ENCODE results near the gene STX16.

DNA sequence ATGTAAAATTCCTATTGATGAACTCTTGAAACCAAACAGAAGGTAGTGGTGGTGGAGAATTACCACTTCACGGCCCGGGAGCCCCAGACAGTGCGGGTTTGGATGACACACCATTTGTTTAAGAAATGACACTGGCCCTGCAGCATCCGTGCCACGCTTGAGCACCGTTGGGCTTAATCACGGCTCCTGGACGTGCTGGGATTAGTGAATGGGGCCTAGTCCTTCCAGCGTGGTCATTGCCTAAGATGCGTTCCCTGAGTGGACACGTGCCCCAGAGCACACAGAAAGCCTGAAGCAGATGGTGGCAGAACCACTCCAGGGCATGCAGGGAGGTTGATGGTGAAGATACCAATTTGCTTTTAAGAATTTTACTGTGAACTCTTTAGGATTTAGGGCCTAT lies 14.5 kb downstream of the STX16 start:
- TF ChIP-seq GTF2F1 (IDR thresholded peaks at IDR 0.05; ENCODE audit: low read depth, low read length), result no peak
- TF ChIP-seq TCF7L2 (IDR thresholded peaks at IDR 0.05; ENCODE audit: low read depth, low read length), result no peak
- TF ChIP-seq ADNP (tag; IDR thresholded peaks at IDR 0.05), result no peak
- TF ChIP-seq, protein P1, sequence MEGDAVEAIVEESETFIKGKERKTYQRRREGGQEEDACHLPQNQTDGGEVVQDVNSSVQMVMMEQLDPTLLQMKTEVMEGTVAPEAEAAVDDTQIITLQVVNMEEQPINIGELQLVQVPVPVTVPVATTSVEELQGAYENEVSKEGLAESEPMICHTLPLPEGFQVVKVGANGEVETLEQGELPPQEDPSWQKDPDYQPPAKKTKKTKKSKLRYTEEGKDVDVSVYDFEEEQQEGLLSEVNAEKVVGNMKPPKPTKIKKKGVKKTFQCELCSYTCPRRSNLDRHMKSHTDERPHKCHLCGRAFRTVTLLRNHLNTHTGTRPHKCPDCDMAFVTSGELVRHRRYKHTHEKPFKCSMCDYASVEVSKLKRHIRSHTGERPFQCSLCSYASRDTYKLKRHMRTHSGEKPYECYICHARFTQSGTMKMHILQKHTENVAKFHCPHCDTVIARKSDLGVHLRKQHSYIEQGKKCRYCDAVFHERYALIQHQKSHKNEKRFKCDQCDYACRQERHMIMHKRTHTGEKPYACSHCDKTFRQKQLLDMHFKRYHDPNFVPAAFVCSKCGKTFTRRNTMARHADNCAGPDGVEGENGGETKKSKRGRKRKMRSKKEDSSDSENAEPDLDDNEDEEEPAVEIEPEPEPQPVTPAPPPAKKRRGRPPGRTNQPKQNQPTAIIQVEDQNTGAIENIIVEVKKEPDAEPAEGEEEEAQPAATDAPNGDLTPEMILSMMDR (IDR thresholded peaks at IDR 0.05 in 2 of 3, conservative IDR thresholded peaks at IDR 0.05 in 1 of 3; ENCODE audit: insufficient read depth in 2 of 3, low read depth in 1 of 3, low read length in 3 of 3), result no peak
- TF ChIP-seq, protein P2, sequence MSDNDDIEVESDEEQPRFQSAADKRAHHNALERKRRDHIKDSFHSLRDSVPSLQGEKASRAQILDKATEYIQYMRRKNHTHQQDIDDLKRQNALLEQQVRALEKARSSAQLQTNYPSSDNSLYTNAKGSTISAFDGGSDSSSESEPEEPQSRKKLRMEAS (CRISPR knock-in tag; IDR thresholded peaks at IDR 0.05), result no peak
- no peak for TF ChIP-seq MYC (IDR thresholded peaks at IDR 0.05; ENCODE audit: low read depth, low read length)
- no peak for TF ChIP-seq MYC (CRISPR knock-in tag; IDR thresholded peaks at IDR 0.05; ENCODE audit: borderline replicate concordance, low read depth)
- TF ChIP-seq ZNF232 (CRISPR knock-in tag; IDR thresholded peaks at IDR 0.05), result no peak
